WI38 (cell line): Measurements from ENCODE around the gene ROR1.

Experiments used
- H3K4me3 ChIP-seq: 2 replicates; pipeline ENCODE4 v1.5.1; 2011; ENCODE audit warnings: low read depth, mild to moderate bottlenecking, control low read depth, low read length
- TF ChIP-seq, protein P1 (sequence below): IDR thresholded peaks from 2 replicates; pipeline ENCODE4 v1.5.1; 2012; ENCODE audit warnings: low read depth, mild to moderate bottlenecking, control low read depth, low read length

Gene ROR1

DNA sequence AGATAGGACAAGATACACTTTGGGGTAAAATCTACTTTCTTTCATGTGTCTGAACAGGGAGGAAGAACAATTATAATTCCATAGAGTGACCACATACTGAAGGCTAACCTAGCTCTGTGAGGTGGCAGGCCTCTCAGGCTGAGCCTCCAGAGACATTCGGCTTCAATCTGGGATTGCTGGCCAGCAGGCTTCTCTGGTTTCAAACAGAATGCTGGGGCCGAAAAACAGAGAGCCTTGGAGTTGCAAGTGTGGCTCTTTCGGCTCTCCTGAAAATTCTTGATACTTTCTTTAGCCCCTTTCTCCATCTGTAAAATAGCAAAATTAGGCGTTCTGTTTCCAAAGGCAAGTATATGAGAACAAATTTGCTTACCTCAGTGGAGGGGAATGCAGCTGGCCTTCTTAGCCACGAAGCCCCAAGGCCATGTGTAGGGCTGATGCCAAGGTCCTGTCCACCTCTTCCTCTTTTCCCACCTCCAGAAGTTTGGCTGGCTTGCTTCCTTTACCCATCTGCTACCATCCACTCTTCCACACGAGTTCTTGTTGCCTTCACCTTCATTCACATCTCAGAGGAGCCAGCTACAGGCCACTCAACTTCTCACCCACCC, 399.6 kb downstream of the ROR1 start:
- H3K4me3 ChIP-seq, result no peak overlapping the region
- TF ChIP-seq, protein P1, sequence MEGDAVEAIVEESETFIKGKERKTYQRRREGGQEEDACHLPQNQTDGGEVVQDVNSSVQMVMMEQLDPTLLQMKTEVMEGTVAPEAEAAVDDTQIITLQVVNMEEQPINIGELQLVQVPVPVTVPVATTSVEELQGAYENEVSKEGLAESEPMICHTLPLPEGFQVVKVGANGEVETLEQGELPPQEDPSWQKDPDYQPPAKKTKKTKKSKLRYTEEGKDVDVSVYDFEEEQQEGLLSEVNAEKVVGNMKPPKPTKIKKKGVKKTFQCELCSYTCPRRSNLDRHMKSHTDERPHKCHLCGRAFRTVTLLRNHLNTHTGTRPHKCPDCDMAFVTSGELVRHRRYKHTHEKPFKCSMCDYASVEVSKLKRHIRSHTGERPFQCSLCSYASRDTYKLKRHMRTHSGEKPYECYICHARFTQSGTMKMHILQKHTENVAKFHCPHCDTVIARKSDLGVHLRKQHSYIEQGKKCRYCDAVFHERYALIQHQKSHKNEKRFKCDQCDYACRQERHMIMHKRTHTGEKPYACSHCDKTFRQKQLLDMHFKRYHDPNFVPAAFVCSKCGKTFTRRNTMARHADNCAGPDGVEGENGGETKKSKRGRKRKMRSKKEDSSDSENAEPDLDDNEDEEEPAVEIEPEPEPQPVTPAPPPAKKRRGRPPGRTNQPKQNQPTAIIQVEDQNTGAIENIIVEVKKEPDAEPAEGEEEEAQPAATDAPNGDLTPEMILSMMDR, result no peak

DNA sequence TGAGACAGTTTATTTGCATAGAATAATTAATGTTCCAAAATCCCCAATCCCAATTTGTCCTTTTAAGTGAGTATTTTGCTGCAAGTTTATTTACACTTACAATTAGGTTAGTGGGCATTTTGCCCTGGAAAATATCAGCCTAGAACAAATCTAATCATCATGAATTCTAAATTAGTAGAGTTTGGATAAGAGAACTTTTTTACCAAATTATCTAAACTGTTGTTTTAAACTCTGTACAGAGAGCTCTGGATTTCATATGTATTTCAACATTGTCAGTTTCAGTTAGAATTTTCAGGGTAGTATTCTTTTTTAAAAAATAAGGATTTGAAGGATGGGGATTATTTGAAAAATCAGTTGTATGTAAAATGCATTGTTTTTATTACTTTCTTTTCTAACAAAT, 401.8 kb downstream of the ROR1 start:
- TF ChIP-seq, protein P1, result no peak
- no peak overlapping the region for H3K4me3 ChIP-seq

DNA sequence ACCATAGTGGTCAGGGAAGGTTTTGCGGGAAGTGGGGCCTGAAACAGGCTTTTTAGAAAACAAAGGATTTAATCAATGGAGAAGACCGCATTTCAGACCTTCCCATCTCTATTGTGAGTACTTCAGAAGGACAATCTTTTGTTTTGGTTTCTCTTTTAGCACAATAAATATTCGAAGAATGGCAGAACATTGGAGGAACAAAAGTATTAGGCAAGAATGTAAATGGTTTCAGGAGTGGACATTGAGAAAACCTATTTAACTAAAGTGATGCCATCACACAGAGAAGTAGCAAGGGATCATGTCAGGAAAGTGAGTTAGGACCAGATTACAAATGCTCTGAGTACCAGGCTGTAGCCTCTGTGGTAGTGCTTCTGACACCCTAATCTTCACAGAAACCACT, 402.8 kb downstream of the ROR1 start:
- TF ChIP-seq, protein P1, result no peak
- no peak overlapping the region for H3K4me3 ChIP-seq

DNA sequence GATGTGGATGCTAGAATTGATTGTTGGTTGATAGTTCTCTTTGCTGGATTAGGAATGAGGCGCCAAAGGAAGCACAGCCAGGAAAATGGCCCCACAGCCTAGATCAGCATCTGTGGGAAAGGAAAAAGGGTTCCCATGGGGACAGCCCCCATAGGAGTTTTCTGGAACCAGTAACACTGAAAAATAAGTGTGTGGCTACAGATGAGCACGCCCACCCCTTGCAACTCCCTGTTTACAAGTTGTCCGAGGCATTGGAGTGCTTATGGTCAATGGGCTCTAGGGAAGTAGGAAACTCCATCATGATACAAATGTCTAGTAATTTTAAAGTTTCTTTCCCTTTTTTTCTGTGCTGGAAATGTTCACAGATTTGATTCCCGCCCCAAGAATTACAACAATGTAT, 405.8 kb downstream of the ROR1 start:
- H3K4me3 ChIP-seq, result no peak overlapping the region
- TF ChIP-seq, protein P1, result no peak

DNA sequence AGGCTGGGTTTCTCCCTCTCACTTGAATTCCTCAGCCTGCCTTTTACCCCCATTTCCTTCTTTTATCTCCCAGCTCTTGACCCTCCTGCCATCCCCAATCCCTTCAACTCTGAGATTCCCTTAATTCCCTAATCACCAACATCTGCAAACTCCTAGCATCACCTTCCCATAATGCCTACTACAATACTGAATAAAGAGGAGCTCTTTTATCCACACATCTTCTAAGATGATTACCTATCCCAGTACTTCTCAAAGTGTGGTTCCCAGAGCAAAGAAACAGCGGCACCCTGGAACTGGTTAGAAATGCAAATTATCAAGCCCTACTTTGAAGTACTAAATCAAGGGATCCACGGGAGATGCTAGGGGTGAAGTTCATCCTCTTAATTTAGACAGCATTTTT, 408.4 kb downstream of the ROR1 start:
- no peak overlapping the region for H3K4me3 ChIP-seq
- TF ChIP-seq, protein P1, result no peak

GRCh38 chr1:64183395-64184002, 409.7 kb downstream of the ROR1 start:
- TF ChIP-seq, protein P1, result no peak
- H3K4me3 ChIP-seq, result no peak overlapping the region

- no peak overlapping the region for H3K4me3 ChIP-seq
- TF ChIP-seq, protein P1, result no peak
Measured at GRCh38 chr1:64184003-64184440, 410.2 kb downstream of the ROR1 start.
